Testis (tissue), 3 donors: Measurements from ENCODE around the gene DLX2. TPM values are rescaled to one million over a fixed set of nuclear protein-coding genes. Genes with fewer than 3 reads are reported as not detected.

Source experiments
- DNase-seq: peaks from one replicate; pipeline ENCODE4 v3.0.0-alpha.2; 2019
- H3K27ac ChIP-seq, 2 donors: fragments of 200-600 bp; sonication (generic); one replicate each; pipeline ENCODE4 v1.5.1; 2019
- H3K27me3 ChIP-seq: fragments of 200-600 bp; sonication (generic); one replicate; pipeline ENCODE4 v1.5.1; 2019
- H3K36me3 ChIP-seq: fragments of 200-600 bp; sonication (generic); one replicate; pipeline ENCODE4 v1.5.1; 2017; ENCODE audit warnings: low read depth; ENCODE audit errors: missing control alignments
- H3K4me1 ChIP-seq: fragments of 200-600 bp; sonication (generic); one replicate; pipeline ENCODE4 v1.5.1; 2019
- H3K4me3 ChIP-seq, 2 donors: fragments of 200-600 bp; sonication (generic); one replicate each; pipeline ENCODE4 v1.5.1; 2017 to 2019
- H3K9me3 ChIP-seq: fragments of 200-600 bp; sonication (generic); one replicate; pipeline ENCODE4 v1.5.1; 2017
- POLR2A ChIP-seq: fragments of 450-650 bp; IDR thresholded peaks from one replicate; pipeline ENCODE4 v1.6.1; 2017; ENCODE audit warnings: antibody characterized with exemption, mild to moderate bottlenecking, moderate library complexity
- WGBS, 2 donors: methylation state at CpG; one replicate each; pipeline ENCODE4 v1.1.5; 2018; 5-methylcytosine and 5-hydroxymethylcytosine counted together
- intact Hi-C: fragments of 100-400 bp; cut with DNase I; formaldehyde crosslinking; loops from one replicate; pipeline ENCODE4 v1.15.1; 2023; ENCODE audit warnings: low total_unique reads
- polyA plus RNA-seq: library from polyadenylated mRNA; stranded (reverse); fragments of 350-450 nt; fragmentation: Illumina TruSeq; extraction: RNeasy Lipid Tissue Mini Kit (QIAGEN cat#74804); gene quantifications from one replicate; pipeline ENCODE4 v1.2.3, GENCODE V29; 2014; ENCODE audit warnings: low read depth, low replicate concordance; ENCODE audit not compliant: insufficient read depth
- total RNA-seq, 2 donors: library from RNA; depleted of rRNA; stranded (reverse); fragments of >200 nt; gene quantifications; one replicate each; pipeline ENCODE4 v1.2.3, GENCODE V29; 2016
- TF ChIP-seq, protein P1 (sequence below), 3 experiments: fragments of 450-650 bp in 2 of 3; fragments of 200-600 bp in 1 of 3; sonication (generic) in 1 of 3; IDR thresholded peaks; one replicate each; pipeline ENCODE4 v1.5.1; 2016 to 2019; ENCODE audit warnings: antibody characterized with exemption in 3 of 3, mild to moderate bottlenecking in 2 of 3, moderate library complexity in 1 of 3

The DLX2 gene
- total and polyA plus RNA-seq, 3 donors from 2014 or later: 0.29 to 1.1 (median 0.99) TPM

DNA sequence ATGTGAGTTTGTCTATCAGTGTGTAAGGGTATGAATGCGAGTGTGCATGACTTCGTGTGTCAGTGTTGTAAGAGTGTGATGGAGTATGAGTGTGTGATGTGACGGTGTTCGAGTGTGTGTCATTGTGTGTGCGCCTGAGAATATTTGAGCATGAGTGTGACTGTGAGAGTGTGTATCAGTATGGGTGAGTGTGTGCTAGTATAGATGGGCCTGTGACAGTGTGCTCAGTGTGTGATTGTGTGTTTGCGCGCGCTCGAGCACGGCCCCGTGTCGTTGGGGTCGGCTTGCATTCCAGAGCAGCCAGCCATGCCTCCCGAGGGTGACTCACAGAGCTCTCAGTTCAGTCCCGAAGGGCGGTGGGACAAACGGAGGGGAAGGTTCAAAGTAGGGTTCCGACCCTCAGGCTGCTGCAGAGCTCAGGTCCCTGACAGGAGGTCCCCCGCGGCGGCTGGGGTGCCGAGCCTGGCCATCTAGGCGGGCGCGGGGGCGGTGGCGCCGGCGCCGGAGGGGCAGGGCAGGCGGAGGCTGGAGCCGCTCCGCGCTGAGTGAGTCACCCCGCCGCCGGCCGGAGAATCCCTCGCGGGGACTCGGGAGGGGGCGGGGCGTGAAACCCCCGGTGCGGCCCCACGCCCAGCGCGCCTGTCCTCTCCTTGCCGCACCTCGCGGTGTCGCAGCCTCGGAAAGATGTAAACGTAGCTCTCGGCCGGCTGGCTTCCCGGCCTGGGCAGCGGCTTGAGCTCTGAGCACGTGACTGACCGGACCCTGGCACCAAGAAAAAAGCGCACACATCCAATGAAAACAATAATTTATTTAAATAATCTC lies 3.8 kb downstream of the DLX2 start:
- H3K27me3 ChIP-seq: peaks cover 7% of the 10 kb centered on the region
- H3K36me3 ChIP-seq: no peaks in the 10 kb centered on the region
- 10 to 28% methylated on average over 22 to 47 of the region's 61 CpGs for WGBS, 2 donors
- no peak for DNase-seq
- no peak overlapping the region for H3K27ac ChIP-seq
- no peak overlapping the region for H3K4me3 ChIP-seq
- H3K4me1 ChIP-seq: peaks cover 37% of the 10 kb centered on the region
- no peaks in the 10 kb centered on the region for H3K9me3 ChIP-seq
- TF ChIP-seq, protein P1, sequence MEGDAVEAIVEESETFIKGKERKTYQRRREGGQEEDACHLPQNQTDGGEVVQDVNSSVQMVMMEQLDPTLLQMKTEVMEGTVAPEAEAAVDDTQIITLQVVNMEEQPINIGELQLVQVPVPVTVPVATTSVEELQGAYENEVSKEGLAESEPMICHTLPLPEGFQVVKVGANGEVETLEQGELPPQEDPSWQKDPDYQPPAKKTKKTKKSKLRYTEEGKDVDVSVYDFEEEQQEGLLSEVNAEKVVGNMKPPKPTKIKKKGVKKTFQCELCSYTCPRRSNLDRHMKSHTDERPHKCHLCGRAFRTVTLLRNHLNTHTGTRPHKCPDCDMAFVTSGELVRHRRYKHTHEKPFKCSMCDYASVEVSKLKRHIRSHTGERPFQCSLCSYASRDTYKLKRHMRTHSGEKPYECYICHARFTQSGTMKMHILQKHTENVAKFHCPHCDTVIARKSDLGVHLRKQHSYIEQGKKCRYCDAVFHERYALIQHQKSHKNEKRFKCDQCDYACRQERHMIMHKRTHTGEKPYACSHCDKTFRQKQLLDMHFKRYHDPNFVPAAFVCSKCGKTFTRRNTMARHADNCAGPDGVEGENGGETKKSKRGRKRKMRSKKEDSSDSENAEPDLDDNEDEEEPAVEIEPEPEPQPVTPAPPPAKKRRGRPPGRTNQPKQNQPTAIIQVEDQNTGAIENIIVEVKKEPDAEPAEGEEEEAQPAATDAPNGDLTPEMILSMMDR (IDR thresholded peaks at IDR 0.05): no peak
- no peak for TF ChIP-seq POLR2A
- intact Hi-C loops: no loop called here

DNA sequence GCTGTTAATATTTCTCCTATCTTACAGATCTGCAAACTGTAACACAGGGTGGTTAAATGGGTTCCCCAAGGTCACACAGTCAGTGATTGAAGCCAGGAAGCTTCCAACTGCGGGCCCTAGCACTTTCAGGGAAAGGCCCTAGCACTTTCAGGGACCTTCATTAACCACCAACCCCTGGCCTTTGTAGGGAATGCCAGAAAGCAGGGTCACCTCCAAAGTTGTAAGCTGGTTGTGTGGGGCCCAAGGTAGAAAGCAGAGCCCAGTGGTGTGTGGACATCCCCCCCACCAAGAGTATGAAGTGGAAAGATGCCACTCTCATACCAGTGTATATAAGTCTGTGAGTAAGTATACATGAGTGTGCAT lies 4.4 kb downstream of the DLX2 start:
- H3K27me3 ChIP-seq: peaks cover 7% of the 10 kb centered on the region
- no peak overlapping the region for H3K27ac ChIP-seq
- H3K4me3 ChIP-seq: no peak overlapping the region
- 61 to 80% methylated on average over 1 of the region's 1 CpG for WGBS, 2 donors
- TF ChIP-seq, protein P1 (IDR thresholded peaks at IDR 0.05): no peak
- no peak for TF ChIP-seq POLR2A
- H3K4me1 ChIP-seq: peaks cover 34% of the 10 kb centered on the region
- H3K9me3 ChIP-seq: no peaks in the 10 kb centered on the region
- intact Hi-C loops: no loop called here
- no peaks in the 10 kb centered on the region for H3K36me3 ChIP-seq
- no peak for DNase-seq

DNA sequence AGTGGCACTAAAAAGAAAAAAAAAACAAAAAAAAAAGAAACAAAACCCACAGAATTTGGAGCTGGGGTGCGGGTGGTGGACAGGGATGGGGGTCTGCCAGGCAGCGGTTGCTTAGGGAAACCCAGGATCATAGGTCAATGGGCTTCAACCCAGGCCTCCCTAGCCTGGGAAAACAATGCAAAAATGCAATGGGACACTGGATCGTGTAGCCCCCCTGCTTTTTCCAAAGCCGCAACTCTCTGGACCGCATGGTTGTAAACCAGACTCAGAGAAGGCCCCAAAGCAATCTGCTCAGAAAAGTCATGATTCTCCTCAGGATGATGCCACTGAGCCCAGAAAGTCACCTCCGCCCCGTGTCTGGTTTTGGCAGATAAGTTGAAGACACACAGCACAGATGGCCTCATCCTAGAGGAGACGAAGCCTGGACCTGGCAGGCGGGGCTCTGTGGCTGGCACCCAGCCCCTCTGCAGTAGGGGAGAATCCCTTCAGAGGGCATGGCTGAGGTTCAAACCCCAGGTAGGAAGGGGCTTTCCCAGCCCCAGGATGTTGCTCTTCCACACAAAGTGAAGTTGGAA lies 5.1 kb downstream of the DLX2 start:
- 39 to 43% methylated on average over 9 of the region's 9 CpGs for WGBS, 2 donors
- Histone ChIP-seq H3K27ac (no peak overlapping the region), H3K4me1 (peaks cover 28% of the 10 kb centered on the region), H3K4me3 (no peak overlapping the region), H3K27me3 (peaks cover 7% of the 10 kb centered on the region), H3K36me3 (no peaks in the 10 kb centered on the region), H3K9me3 (no peaks in the 10 kb centered on the region)
- TF ChIP-seq, protein P1 (IDR thresholded peaks at IDR 0.05): no peak
- TF ChIP-seq POLR2A: no peak
- intact Hi-C loops: no loop called here
- no peak for DNase-seq

DNA sequence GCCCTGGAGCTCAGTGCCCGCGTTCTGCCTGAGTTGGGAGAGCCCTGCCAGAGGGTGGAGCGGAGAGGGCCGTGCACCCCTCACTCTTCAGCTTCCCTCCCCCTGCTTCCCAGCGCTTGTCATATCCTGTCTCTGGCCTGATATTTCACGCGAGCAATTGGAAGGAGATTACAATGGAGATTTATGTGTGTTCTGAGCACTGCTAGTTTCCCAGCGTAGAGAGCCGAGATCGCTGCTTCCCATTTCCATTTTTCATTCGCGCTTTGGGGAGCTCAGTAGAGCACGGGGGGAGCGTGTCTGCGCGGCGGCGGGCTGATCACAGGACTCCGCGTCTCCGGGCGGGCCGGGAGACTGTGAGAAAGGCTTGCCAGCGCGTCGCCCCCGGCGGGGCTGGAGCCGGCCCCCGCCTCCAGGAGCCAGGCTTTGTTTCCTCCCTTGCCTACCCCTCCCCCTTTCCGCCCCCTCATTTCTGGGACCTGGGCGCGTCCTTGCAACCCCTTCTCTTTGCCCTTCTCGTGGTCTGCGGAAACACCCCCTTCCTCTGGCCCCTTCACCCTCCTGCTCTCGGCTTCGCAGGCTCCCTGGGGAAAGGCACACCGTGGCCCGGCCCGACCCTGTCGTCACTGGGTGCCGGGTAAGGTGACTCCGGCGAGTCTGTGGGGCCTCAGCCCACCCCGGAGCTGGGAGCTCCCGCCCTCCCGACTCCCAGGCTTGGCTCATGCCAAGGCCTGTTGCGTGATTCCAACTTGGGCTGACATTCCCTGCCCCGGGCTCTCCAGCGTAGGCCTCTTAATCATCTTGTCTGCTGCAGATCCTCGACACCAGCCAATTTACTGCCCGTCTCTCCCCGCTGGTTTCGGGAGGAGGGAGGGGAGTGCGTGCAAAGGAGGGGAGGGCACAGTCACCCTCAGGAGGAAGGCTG lies 5.8 kb downstream of the DLX2 start:
- no peak for DNase-seq
- H3K4me3 ChIP-seq: no peak overlapping the region
- TF ChIP-seq, protein P1 (IDR thresholded peaks at IDR 0.05): no peak
- no peak for TF ChIP-seq POLR2A
- 4 to 5% methylated on average over 37 to 55 of the region's 55 CpGs for WGBS, 2 donors
- H3K36me3 ChIP-seq: no peaks in the 10 kb centered on the region
- no peaks in the 10 kb centered on the region for H3K9me3 ChIP-seq
- no peak overlapping the region for H3K27ac ChIP-seq
- intact Hi-C loops: no loop called here
- H3K4me1 ChIP-seq: peaks cover 21% of the 10 kb centered on the region
- H3K27me3 ChIP-seq: peaks cover 2% of the 10 kb centered on the region
